GM19043 (cell line): ENCODE measurements around the gene PLCL2.

Experiments used
- ATAC-seq: cut with Tn5 transposase; IDR thresholded peaks from one replicate; pipeline ENCODE4 v1.9.1; 2021; ENCODE audit warnings: low read depth; ENCODE audit not compliant: unreplicated experiment

The PLCL2 gene

DNA sequence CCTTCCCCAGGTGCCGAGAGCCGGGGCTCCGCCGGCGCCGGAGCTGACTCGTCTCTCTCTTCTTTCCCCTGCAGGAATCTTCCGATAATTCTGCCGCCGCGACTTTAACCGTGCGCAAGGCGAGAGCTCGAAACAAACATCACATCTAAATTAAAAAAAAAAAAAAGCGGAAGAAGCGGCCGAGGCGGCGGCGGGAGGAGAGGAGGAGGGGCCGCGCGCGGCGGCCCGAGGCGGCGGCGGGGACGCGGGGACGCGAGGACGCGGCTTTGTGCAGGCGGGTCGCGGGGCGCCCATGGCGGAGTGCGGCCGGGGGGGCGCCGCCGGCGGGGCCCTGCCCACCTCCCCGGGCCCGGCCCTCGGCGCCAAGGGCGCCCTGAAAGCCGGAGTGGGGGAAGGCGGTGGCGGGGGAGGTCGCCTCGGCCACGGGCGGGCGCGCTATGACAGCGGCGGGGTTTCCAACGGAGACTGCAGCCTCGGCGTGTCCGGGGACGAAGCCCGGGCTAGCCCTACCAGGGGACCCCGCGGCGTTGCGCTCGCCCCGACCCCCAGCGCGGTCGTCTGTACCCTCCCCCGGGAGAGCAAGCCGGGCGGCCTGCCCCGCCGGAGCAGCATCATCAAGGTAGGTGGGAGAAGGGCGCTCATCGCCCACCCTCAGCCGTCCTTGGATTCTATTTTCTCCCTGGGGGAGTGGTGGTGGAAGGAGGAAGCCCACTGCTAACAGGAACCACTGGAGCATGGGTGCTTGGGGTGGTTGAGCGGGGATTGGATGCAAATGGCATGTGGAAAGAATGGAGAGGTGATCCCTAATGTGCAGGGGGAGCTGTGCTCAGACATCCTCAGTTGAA lies at the start of gene PLCL2:
Gene PLCL2, plus strand, starts transcription at position 208 of the 845 bp plus-strand sequence. Its CDS starts 85 bp downstream, at position 293.
- ATAC-seq, result peak; percentile 27

DNA sequence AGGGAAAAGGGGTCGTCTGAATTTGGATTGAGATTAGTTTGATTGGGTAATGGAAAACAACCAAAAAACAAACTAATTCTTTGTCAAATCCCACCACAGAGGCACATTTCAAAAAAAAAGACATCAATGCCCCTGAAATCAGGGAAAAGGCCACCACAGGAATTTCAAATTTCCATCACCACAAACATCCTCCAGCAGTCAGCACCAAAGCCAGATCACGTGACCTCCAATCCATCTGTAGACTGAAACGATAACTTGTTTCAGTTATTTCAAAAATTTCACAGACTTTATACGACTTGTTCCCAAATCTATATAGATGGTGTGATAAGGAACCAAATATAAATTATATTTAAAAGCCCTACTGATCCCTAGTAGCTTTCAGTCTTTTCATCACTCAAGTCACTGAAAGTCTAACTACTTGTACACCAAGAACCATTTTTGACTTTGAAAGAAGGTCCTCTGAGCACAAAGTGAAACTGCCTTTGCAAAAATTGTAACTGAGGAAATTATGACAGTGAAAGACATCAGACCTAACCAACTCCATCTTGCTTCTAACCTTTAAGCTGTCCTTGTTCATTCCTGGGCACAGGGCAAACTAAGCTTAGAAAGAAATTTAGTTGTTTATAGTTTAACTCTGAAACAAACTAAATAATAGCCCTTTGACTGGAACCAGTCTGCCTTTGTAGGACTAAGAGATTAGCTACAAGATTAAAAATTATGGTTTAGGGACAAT lies 48.1 kb upstream of the PLCL2 start:
- no peak for ATAC-seq

DNA sequence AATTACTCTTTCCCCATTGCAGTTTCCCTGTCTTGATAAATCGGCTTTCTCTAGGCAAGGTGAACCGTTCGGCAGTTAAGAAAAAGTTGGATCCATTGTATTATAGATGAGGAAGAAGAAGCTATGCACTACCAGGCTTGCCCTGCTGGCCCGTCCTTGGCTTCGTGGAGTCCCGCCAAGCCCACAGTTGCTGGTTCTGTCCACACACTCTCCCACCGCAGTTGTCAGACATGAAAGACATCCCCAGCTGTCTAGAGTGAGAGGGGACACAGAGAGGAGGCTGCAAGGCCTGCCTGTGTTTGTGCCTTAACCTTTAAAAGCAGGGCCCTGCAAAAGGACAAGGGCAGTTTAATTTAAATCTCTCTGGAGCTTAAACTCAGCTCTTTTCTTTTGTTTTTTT lies 47.2 kb upstream of the PLCL2 start:
- no peak for ATAC-seq

DNA sequence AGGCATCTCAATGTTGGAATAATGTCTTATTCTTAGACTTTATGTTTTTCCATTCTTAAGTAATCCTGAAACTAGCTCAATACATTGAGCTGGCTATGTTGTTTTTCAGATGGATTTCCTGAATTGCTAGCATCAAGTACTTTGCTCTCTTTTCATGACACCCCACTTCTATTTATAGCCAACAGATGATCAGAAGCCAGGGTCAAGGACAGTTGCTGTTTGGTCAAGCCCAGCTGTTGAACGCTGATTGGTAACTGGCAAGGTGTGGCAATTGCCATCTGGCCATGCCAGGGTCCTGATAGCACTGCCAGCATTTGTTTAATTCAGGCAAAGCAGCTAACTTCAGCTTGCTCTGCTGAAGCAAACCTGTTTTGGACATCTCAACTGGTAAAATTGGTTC lies 46.2 kb upstream of the PLCL2 start:
- no peak for ATAC-seq

DNA sequence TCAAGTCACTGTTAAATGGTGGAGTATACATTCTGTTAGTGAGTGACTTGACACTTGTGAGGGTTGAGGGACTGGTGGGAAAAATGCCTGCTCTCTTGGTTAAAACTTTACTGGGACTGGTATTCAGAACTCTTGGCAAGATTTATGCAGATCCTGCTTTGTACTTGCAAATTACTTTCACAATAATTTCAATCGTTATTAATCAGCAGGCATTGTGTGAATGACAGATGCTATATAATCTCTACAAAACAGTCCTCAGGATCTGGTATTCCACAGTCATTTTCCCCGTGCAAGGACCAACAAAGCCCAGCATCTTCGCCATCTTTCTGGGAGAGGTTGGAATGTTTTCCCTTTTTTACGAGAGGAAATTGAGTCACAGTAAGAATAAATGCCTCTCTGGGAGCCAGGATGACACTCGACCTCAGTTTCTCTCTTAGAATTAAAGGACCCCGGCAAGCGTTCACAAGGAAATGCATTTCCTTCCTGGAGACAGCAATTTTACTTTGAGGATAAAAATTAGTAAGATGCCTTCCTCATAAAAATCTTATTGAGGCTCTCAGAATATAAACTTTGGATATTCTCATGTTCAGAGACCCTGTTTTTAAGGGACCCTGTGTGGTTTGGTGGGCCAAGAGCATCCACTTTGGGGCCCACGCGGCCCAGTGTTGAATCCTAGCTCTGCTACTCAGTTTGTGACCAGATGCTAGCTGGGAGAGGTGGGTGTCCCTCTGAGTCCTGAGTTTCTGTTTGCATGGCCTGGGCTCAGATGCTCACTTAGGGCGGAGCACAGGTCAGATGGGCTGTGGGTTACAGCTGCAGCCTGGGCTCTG lies 45.3 kb upstream of the PLCL2 start:
- ATAC-seq, result no peak

DNA sequence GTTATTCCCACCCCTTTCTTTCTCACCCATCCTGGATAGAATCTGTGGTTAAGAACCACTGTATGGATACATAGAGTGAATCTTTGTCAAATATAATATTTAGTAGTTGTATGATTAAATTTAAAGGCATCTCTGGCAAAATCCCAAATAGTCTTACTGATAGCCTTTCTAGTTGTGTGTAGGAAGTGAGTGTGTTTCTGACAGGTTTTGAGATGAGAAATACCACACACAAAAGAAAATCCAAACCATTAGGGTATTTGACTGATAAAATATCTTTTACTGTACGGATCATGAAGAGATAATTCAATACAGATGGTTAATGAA lies 44.7 kb upstream of the PLCL2 start:
- ATAC-seq, result no peak

DNA sequence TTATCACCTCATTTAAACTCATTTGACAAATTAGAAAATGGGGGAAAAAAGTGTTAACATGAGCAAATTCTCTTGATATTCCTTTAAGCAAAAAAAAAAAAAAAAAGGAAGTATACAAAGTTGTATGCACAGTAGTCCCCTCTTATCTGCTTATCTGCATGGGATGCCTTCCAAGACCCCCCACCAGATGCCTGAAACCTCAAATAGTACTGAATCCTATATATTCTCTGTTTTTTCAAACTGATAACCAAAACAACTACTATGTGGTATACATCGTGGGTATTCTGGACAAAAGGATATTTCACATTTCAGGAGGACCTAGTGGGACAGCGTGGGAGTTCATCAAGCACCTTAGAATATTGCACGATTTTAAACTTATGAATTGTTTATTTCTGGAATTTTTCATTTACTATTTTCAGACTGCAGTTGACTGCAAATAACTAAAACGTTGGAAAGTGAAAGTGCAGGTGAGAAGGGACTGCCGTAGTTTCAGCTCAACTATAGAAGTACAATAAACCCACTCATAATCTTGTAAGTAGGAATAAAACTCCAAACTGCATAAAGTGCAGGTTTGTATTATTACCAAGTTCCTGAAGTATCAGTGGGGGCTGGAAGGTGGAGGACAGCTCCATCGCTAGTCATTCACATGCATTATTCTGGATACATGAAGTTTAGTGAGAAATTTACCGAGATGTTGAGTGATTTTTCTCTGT lies 43.6 kb upstream of the PLCL2 start:
- ATAC-seq, result no peak

DNA sequence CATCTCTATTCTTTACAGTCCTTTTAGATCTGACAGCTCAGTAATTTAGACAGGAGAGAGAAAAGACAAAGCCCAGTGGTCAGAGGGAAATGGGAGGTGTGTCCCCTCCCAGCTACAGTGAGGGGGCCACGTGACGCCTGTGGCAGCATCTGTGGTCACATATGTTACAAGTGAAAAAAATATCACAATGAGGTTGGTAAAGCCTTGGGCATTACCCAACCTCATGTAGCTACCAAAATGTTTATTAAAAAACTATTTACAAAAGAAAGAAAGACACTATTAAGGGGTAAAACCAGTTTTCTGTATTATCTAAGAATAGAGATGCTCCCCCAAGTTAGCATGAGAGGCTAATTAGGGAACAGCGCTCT lies 42.9 kb upstream of the PLCL2 start:
- ATAC-seq, result peak; percentile 55

DNA sequence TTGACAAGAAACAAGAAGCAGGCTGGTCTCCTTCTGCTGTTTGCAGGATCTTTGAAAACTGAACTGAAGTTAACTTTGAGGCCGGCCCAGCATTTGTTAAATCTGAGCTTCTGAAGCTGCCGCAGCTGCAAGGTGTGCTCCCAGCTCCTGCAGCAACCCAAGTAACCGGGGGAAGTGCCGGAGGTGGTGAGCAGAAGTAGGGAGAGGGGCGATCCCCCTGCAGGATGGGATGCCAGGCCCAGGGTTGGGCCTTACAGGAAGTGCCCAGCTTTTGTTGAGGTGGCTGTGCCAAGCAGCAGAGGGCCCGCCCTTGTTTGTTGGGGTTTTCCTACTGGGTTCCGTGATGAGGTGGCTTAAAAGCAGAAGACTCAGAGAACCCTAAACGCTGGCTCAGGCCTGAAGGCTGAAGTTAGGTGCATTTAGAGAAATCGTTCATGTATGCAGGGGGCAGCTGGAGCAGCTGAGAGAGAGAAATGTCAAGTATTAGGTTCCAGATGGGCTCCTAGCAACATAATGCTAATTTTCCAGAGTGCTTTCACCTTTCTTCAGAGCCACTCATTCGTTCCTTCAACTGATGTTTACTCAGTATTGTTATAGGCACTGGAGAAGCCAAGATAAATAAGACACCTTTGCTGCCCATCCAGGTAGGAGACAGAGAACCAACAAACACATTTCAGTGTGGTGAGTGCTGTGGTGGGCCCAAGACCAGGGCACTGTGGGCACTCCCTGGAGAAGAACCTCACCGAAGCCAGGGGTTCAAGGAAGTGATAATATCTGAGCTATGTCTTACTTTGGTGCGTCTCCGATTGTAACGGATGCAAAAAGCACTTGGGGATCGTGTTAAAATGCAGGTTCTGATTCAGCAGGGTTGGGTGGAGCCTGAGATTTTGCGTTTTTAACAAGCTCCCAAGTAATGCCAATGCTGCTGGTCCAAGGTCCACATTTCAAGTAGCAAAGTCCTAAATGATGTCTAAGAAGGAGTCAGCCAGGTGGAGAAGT lies 42.2 kb upstream of the PLCL2 start:
- ATAC-seq, result peak; percentile 69

DNA sequence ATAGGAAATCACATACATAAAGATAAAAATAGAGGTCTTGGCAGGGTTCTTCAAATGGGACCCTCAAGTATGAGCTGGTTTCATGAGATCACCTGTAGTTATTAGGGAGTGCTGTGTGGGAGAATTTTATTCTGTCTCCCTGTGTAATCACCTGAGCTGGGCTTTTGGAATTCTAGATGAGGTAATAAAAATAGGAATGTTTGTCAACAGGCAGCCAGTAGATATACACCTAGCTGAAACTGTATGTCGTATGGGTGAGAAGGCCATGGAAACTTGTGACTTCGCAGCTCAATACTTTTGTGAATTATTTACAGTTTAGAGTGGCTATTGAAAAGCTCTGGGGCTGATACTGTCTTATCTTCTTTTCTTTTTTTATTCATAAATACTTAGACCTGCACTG lies 40.5 kb upstream of the PLCL2 start:
- no peak for ATAC-seq

DNA sequence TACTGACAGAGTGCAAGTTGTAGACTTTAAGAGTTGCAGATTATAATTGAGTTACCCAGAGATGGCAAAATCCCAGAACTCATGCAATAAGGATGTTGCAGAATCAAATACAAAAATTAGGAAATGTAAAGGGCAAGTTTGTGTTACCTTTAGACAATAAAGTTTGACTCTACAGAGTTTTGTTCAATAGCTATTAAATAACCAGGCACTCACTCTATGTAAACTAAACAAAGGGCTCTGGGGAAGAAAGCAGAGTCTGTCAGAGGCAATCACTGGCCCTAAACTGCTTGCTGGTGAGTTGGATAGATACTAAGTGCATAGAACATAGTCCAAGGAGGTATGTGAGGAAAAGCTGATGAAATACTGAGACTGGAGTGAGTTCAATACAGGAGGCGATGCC lies 40.0 kb upstream of the PLCL2 start:
- no peak for ATAC-seq

DNA sequence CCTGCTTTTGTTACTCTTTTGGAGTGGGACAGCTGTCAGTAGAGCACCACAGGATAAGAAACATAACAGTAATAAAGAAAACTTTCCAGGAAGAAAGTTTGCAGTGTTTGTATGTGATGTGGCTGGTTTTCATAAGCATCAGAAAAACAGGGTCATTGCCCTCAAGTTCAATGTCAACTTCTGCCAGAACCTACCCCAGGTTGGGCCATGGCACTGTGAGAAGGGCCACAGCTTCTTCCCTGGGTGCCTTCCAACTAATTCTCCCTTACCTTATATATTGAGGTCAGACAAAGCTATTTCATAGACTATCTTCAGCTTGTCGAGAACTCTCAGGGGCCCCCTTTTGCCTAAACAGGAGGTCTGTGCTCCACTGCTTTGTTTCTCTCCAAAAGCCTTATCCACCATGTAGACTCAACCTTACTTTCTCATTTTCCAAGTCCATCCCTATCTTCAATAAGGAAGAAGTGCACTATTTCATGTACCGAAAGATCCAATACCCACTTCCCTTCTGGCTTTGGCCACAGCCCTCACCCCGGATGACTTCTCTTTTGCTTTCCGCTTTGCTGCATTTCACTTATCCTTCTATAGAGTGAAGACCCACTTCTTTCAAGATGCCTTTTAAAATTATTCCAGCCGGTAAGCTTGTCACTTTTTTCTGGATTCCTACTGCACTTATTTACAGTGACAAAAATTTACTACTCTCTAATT lies 38.2 kb upstream of the PLCL2 start:
- ATAC-seq, result no peak

DNA sequence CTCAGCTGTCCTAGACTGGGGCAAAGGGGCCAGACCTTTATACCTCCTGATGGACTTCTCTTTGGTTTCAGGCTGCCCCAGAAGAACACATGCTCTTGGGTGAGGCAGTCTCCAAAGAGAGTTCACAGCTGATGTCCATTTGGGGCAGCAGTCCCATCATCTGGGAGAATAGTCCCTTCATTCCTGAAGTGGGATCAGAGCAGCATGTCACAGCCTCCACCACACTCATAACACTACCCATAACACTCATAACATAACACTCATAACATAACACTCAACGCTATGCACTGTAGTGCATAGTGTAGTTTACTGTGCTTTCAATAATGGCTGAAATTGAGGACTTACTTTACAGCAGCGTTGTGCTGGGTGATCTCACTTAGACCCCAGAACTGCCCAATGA lies 36.7 kb upstream of the PLCL2 start:
- ATAC-seq, result no peak

DNA sequence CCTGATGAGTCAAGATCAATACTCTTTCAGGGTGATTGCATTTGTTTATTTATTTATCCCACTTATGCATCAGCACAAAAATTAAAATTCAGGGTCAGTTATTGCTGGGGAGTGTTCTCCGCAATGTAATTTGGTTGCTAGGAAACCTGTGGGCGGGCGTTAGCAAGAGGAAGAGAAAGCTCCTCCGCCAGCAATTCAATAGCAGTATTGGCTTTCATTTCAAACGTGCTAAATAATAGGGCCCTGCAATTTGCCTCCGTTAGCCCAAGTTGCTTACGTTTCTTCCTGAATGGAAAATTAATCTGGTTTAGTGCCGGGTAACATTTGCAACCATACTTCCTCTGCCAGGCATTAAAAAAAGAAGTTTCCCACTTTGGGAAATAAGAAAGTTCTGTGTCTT lies 35.5 kb upstream of the PLCL2 start:
- peak; percentile 92 for ATAC-seq

DNA sequence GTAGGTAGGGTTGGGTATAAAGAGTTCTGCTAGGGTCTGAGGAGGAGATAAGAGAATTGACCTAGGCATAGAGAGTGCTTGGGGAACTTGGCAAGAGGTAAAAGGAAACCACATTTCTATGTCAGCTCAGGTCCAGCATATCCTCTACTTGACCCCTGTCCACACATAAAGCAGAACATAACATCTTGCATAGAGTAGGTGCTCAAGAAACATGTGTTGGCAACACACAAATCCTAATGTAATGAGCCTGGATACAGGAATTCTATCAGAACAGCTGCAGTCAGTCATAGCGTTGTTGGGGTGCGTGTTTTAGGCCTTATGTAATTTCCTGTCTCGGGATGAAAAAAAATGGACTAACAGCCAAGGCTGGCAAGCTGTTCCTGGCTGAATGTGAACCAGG lies 35.0 kb upstream of the PLCL2 start:
- no peak for ATAC-seq

DNA sequence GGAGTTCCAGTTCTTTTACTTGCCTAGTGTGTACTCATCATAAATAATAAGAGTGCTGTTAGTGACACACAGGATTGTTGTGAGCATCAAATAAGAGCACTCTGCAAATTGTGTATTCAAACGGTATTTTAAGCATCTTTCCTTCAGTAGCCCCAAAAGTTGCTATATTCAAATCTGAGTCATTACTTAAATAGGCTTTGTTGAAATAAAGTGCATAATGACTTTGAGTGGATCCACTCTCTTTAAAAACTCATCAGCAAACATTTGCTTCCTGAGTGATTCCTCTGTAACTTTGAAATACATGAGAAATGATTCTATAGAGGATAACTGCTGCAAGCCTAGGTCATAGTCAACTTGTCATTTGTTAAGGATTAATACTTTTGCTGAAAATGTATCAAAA lies 29.3 kb upstream of the PLCL2 start:
- ATAC-seq, result no peak

DNA sequence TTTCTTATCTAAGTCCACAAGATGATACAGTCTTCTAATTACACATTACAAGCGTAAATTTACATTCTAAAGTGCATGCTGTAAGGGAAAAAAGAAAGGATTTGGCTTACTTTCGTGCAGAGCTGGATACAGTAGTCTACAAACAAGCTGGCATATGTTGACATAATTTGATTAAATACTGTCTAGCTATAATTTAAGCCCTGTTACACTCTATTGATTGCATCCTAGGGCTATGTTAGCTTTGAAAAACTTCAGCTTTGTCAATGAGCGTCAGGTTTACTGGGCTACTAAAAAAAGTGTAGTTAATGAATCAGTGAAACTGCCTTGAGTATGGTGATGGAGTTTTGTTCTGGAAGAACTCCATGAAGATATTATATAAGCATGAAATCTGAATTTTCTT lies 24.5 kb upstream of the PLCL2 start:
- ATAC-seq, result no peak

DNA sequence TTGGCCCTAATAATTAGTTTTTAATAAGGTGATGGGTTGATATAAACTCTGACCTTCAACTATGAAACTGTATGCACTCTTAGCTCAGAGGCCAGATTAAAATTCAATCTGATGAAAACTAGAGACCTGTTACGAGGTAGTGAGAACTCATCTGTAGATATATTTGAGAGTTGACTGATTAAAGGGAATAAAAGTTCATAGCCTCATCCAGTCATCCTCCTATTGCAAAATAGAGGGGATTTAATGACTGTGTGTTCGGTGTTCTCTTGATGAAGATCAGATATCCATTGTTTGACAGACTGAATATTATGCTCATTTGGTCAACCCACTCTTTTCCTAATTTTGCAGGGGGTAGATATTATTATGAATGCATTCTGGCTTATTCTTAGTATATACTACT lies 23.3 kb upstream of the PLCL2 start:
- no peak for ATAC-seq
